ENCODE results near the gene NRSN2.
"Not testable (repeated sequence)": the region's sequence is repeated elsewhere in the genome, so short reads cannot be mapped to it uniquely, and the experiment has no call there.

The NRSN2 gene

DNA sequence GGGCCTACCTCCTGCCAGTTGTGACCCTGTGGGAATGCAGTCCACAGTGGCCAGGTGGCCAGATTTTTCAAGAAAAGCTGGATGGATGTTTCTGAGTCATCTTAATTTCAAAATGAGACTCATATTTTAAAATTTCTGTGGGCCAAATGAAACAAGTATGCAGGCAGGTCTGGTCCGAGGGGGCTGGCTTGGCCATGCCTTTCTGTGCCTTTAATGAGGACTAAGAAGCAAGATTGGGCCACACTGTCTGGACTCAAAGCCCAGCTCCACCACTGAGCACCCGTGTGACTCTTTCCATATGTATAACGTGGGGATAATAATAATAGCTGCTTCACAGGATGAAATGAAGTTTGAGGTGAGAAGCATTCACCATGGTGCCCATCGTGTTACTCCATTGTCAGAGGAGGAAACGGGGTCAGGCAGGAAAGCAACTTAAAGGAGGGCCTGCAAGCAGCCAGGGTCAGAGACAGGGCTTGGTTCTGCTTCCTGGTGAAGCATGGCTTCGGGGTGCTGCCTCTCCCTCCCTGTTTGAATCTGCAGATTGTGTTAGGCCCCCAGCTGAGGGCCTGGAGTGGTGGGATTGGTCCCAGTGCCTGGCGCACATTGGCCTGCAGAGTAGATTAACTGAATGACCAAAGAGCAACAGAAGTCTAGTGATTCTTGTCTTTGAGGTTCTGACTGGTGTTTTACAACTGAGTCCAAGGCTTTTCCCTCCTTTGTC, 17.8 kb upstream of the NRSN2 start:
- Mint-ChIP-seq H3K4me3 (peak overlapping the region; percentile 47), H3K27ac (peak overlapping the region; percentile 29), H3K27me3 (peaks cover 22% of the 10 kb centered on the region), H3K9me3 (no peaks in the 10 kb centered on the region), H3K36me3 (peaks cover 2% of the 10 kb centered on the region), H3K4me1 (peaks cover 41% of the 10 kb centered on the region)
- CTCF ChIA-PET = interaction anchor here (1.4 to 6.2 kb wide), 4 partner anchors 16 to 62 kb away, joined by 3 to 34 read pairs (median 17); partner anchors contain the start of gene NRSN2
- no peak for DNase-seq

DNA sequence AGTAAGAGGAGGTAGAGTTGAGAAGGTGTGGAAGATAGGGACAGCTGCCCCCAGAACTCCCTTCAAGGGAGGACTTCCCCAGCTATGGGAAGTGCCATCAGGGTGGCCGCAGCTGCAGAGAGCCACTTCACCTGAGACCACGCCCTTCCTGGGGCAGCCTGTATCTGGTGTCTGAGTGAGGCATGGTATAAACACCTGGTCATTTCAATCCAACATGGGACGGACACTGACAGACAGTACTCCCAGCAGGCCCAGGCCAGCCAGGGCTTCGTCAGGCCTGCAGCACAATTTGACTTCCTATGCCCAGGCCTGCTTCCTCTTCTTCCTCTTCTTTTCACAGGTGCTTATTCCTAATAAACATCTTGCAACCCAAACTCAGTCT, 17.1 kb upstream of the NRSN2 start:
- Mint-ChIP-seq H3K36me3 (peaks cover 2% of the 10 kb centered on the region), H3K4me3 (no peak overlapping the region), H3K27me3 (peaks cover 17% of the 10 kb centered on the region), H3K9me3 (no peaks in the 10 kb centered on the region), H3K27ac (no peak overlapping the region), H3K4me1 (peaks cover 36% of the 10 kb centered on the region)
- no peak for DNase-seq
- CTCF ChIA-PET = interaction anchor here (0.9 to 6.2 kb wide), 13 partner anchors 9 to 119 kb away, joined by 3 to 34 read pairs (median 7); partner anchors contain the start of gene NRSN2

GRCh38 chr20:330233-331149, 16.4 kb upstream of the NRSN2 start:
- Mint-ChIP-seq H3K4me1 (peaks cover 34% of the 10 kb centered on the region), H3K27ac (no peak overlapping the region), H3K9me3 (no peaks in the 10 kb centered on the region), H3K36me3 (peaks cover 2% of the 10 kb centered on the region), H3K4me3 (no peak overlapping the region), H3K27me3 (peaks cover 19% of the 10 kb centered on the region)
- CTCF ChIA-PET = interaction anchor here (0.7 to 6.2 kb wide), 28 partner anchors 9 to 215 kb away, joined by 3 to 34 read pairs (median 4); partner anchors contain the start of genes DEFB129 and NRSN2
- DNase-seq = peak; percentile 75

GRCh38 chr20:334578-334977, 12.3 kb upstream of the NRSN2 start:
- H3K4me1 Mint-ChIP-seq = peaks cover 9% of the 10 kb centered on the region
- no peaks in the 10 kb centered on the region for H3K9me3 Mint-ChIP-seq
- DNase-seq = no peak
- no peak overlapping the region for H3K27ac Mint-ChIP-seq
- H3K27me3 Mint-ChIP-seq = peaks cover 16% of the 10 kb centered on the region
- no peaks in the 10 kb centered on the region for H3K36me3 Mint-ChIP-seq
- CTCF ChIA-PET = interaction anchor here (0.7 to 1.0 kb wide), 2 partner anchors 68 to 122 kb away, joined by 3 read pairs; no protein-coding TSS in a partner anchor
- H3K4me3 Mint-ChIP-seq = no peak overlapping the region

GRCh38 chr20:336040-336439, 10.9 kb upstream of the NRSN2 start:
- CTCF ChIA-PET, H3K4me3 Mint-ChIP-seq, H3K4me1 Mint-ChIP-seq, H3K36me3 Mint-ChIP-seq, H3K27ac Mint-ChIP-seq, DNase-seq, H3K9me3 Mint-ChIP-seq: not testable (repeated sequence)
- peaks cover 24% of the 10 kb centered on the region for H3K27me3 Mint-ChIP-seq

DNA sequence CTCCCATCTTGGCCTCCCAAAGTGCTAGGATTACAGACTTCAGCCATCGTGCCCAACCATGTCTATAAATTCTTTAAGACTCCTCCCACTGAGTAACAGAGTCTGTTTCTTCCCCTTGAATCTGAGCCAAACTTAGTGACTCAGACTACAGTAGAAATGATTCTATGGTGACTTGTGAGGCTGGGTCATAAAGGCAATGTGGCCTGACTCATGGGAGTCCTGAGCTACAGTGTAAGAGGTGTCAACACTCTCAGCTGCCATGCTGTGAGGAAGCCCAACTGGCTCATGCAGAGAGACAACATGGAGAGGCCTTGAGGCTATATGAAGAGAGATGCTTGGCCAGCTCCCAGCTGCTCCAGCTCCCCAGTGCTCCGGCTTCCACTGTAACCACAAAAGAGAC, 5.2 kb upstream of the NRSN2 start:
- H3K27ac Mint-ChIP-seq = no peak overlapping the region
- H3K9me3 Mint-ChIP-seq = peaks cover 2% of the 10 kb centered on the region
- peaks cover 7% of the 10 kb centered on the region for H3K4me1 Mint-ChIP-seq
- H3K4me3 Mint-ChIP-seq = no peak overlapping the region
- H3K27me3 Mint-ChIP-seq = peaks cover 28% of the 10 kb centered on the region
- no peaks in the 10 kb centered on the region for H3K36me3 Mint-ChIP-seq
- CTCF ChIA-PET = interaction anchor here (0.8 kb wide), 1 partner anchor 10 kb away, joined by 3 read pairs; no protein-coding TSS in a partner anchor
- no peak for DNase-seq

DNA sequence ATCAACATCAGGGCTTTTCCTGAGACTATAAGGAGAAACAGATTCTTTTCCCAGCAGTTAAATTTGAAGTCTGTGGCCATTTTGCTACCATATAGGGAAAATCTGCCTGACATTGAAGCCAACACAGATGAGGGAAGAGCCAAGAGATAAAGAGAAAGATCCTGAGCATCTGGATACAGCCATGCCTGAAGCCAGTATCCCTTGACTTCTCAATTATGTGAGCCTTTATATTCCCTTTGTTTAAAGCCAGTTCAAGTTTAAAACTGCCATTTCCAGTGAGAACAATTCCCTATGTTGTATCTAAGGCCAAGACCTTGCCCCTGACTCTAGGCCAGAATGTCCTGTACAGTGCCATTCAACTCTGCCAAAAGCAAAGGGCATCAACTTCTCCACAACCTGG, 3.8 kb upstream of the NRSN2 start:
- no peak overlapping the region for H3K4me3 Mint-ChIP-seq
- peaks cover 2% of the 10 kb centered on the region for H3K9me3 Mint-ChIP-seq
- no peaks in the 10 kb centered on the region for H3K36me3 Mint-ChIP-seq
- peaks cover 10% of the 10 kb centered on the region for H3K4me1 Mint-ChIP-seq
- no peak for DNase-seq
- H3K27me3 Mint-ChIP-seq = peaks cover 41% of the 10 kb centered on the region
- no peak overlapping the region for H3K27ac Mint-ChIP-seq
- CTCF ChIA-PET = interaction anchor here (0.6 kb wide), 1 partner anchor 1981 kb away, joined by 3 read pairs; no protein-coding TSS in a partner anchor

DNA sequence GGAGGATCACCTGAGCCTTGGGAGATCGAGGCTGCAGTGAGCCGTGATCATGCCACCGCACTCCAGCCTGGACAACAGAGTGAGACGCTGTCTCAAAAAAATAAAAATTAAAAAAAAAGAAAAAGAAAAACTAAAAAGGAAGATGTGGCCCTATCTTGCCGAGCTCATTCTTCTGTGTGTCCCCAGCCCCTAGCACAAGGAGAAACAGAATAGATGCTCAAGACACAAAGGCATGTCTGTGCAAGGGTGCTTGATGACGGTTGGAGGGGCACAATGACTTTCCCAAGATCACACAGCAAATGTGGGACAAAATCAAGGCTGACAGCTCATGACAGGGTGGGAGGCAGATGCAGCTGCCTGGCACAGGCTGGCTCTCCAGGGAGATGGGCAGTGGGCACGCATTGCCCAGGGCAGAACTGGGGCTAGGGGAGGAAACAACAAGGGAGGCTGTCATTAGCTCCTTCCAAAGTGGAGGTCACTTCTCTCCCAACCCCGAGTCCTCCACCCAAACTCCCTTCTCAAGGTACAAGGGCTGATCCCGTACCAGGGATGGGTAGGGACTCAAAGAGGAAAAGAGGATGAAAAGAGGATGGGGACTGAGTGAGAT, 775 bp upstream of the NRSN2 start:
- Mint-ChIP-seq H3K4me3 (peak overlapping the region; percentile 59), H3K27me3 (peaks cover 43% of the 10 kb centered on the region), H3K9me3 (peaks cover 2% of the 10 kb centered on the region), H3K4me1 (peaks cover 19% of the 10 kb centered on the region), H3K27ac (peak overlapping the region; percentile 47), H3K36me3 (no peaks in the 10 kb centered on the region)
- CTCF ChIA-PET = interaction anchor here (1.3 to 3.6 kb wide), 4 partner anchors 8 to 86 kb away, joined by 4 to 34 read pairs (median 7); no protein-coding TSS in a partner anchor
- no peak for DNase-seq

DNA sequence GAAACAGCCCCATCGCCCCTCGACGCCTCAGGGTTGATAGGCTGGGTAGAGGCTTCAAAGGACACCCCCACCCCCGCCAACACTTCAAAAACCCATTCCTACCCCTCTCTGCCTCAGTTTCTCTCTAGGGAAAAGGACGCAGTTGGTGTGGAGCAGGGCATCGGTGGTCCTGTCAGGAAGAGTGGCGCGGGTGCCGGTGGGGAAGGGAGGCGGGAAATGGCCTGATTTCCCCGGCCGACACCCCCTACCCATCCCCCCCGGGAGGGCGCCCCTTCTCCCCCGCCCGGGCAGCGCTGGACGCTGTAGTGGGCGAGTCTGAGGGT, 367 bp downstream of the NRSN2 start:
- no peak for DNase-seq
- peaks cover 50% of the 10 kb centered on the region for H3K27me3 Mint-ChIP-seq
- no peaks in the 10 kb centered on the region for H3K9me3 Mint-ChIP-seq
- peak overlapping the region; percentile 84 for H3K4me3 Mint-ChIP-seq
- peaks cover 28% of the 10 kb centered on the region for H3K4me1 Mint-ChIP-seq
- H3K36me3 Mint-ChIP-seq = no peaks in the 10 kb centered on the region
- H3K27ac Mint-ChIP-seq = no peak overlapping the region
- CTCF ChIA-PET = interaction anchor here (1.3 to 3.6 kb wide), 2 partner anchors 16 to 81 kb away, joined by 4 to 34 read pairs; no protein-coding TSS in a partner anchor

GRCh38 chr20:347640-348484, 951 bp downstream of the NRSN2 start:
- no peaks in the 10 kb centered on the region for H3K36me3 Mint-ChIP-seq
- DNase-seq = peak; percentile 80
- H3K9me3 Mint-ChIP-seq = no peaks in the 10 kb centered on the region
- peak overlapping the region; percentile 12 for H3K27ac Mint-ChIP-seq
- H3K27me3 Mint-ChIP-seq = peaks cover 50% of the 10 kb centered on the region
- H3K4me3 Mint-ChIP-seq = peak overlapping the region; percentile 84
- H3K4me1 Mint-ChIP-seq = peaks cover 29% of the 10 kb centered on the region
- CTCF ChIA-PET = interaction anchor here (1.3 to 3.6 kb wide), 2 partner anchors 17 to 81 kb away, joined by 4 to 34 read pairs; no protein-coding TSS in a partner anchor

DNA sequence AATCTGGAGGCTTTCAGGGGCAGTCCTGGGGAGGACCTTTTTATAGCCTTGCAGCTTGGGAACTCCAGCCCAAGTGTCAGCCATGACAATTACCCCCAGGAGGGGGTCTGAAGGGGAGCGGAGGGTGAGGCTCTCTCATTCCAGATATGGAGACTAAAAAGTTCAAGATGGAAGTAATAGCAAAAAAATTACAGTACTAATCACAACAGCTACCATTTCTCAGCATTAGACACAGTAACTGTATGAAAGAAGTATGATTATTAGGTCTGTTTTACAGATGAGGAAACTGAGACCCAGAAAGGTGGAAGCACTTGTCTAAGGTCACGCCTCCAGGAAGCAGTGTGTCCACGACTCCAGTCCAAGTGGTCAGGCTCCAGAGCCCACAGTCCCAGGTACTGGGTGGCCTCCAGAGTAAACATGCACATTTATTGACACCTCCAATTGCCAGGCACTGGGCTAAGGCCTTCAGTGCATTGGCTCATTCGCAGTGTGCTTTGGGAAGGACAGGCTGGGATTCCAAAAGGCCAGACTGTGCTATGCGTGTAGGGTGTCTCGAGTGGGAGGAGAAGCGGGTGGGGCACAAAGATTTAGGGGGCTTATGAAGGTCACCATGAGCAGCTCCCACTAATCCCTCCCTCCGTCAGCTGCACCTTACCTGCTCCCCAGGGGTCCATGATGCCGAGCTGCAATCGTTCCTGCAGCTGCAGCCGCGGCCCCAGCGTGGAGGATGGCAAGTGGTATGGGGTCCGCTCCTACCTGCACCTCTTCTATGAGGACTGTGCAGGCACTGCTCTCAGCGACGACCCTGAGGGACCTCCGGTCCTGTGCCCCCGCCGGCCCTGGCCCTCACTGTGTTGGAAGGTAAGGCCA, 2.3 kb downstream of the NRSN2 start:
- Mint-ChIP-seq H3K27ac (no peak overlapping the region), H3K4me1 (peaks cover 29% of the 10 kb centered on the region), H3K9me3 (no peaks in the 10 kb centered on the region), H3K4me3 (peak overlapping the region; percentile 84), H3K27me3 (peaks cover 55% of the 10 kb centered on the region), H3K36me3 (no peaks in the 10 kb centered on the region)
- CTCF ChIA-PET = no interaction called here
- no peak for DNase-seq

DNA sequence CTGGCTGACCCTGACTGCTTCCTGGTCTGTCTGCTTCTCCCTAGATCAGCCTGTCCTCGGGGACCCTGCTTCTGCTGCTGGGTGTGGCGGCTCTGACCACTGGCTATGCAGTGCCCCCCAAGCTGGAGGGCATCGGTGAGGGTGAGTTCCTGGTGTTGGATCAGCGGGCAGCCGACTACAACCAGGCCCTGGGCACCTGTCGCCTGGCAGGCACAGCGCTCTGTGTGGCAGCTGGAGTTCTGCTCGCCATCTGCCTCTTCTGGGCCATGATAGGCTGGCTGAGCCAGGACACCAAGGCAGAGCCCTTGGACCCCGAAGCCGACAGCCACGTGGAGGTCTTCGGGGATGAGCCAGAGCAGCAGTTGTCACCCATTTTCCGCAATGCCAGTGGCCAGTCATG, 6.3 kb downstream of the NRSN2 start:
- H3K27ac Mint-ChIP-seq = no peak overlapping the region
- no peak for DNase-seq
- no peaks in the 10 kb centered on the region for H3K9me3 Mint-ChIP-seq
- peaks cover 31% of the 10 kb centered on the region for H3K27me3 Mint-ChIP-seq
- CTCF ChIA-PET = interaction anchor here (0.8 to 5.8 kb wide), 10 partner anchors 8 to 314 kb away, joined by 3 to 51 read pairs (median 9); no protein-coding TSS in a partner anchor
- H3K36me3 Mint-ChIP-seq = no peaks in the 10 kb centered on the region
- H3K4me3 Mint-ChIP-seq = no peak overlapping the region
- H3K4me1 Mint-ChIP-seq = peaks cover 22% of the 10 kb centered on the region

Measured in activated naive CD4-positive, alpha-beta T cell treated with anti-CD3 and anti-CD28 coated beads, Interleukin-2, amount 10 ng/mL, durations not matched to agents 7 days and 5 days (primary cell).